Measurements from ENCODE around the gene NRIP1. TPM values are rescaled to one million over a fixed set of nuclear protein-coding genes. Genes with fewer than 3 reads are reported as not detected.

The NRIP1 gene
- total RNA-seq, 1 donor from 2014 or later = 59.1 TPM

- no peaks in the 10 kb centered on the region for H3K27me3 Mint-ChIP-seq (ENCODE audit: insufficient read depth, low read depth)
- H3K36me3 ChIP-seq = no peaks in the 10 kb centered on the region
- no peaks in the 10 kb centered on the region for H4K20me1 ChIP-seq (ENCODE audit: low read depth)
- H3K4me1 Mint-ChIP-seq = peaks cover 25% of the 10 kb centered on the region
- H3K79me2 ChIP-seq (ENCODE audit: low read depth) = no peaks in the 10 kb centered on the region
- H3K27ac ChIP-seq = no peak overlapping the region
- no peak overlapping the region for H3K9ac ChIP-seq
- TF ChIP-seq CTCF (IDR thresholded peaks at IDR 0.05) (no peak), EZH2phosphoT487 (IDR thresholded peaks at IDR 0.05) (no peak), EZH2 (IDR thresholded peaks at IDR 0.05) (no peak)
- no peak overlapping the region for H2AFZ ChIP-seq (replicated peaks)
- no peak overlapping the region for H3K4me3 ChIP-seq
- H3K27ac Mint-ChIP-seq = no peak overlapping the region
- H3K9me3 Mint-ChIP-seq = peaks cover 9% of the 10 kb centered on the region
- no peak overlapping the region for H3K4me3 Mint-ChIP-seq
- H3K9me3 ChIP-seq (ENCODE audit: low read depth) = no peaks in the 10 kb centered on the region
- no peak for DNase-seq (ENCODE audit: low spot score)
- H3K4me1 ChIP-seq = peaks cover 9% of the 10 kb centered on the region
- no peak overlapping the region for H3K4me2 ChIP-seq
- H3K27me3 ChIP-seq = no peaks in the 10 kb centered on the region
- no peaks in the 10 kb centered on the region for H3K36me3 Mint-ChIP-seq
- no peaks in the 10 kb centered on the region for H3F3A ChIP-seq (ENCODE audit: low read depth)
These were observed 28.4 kb upstream of the NRIP1 start for GRCh38 chr21:15093216-15093615.

GRCh38 chr21:15092745-15093144 lies 27.9 kb upstream of the NRIP1 start:
- Histone ChIP-seq H3F3A (ENCODE audit: low read depth) (no peaks in the 10 kb centered on the region), H3K36me3 (no peaks in the 10 kb centered on the region), H3K4me1 (peaks cover 9% of the 10 kb centered on the region), H3K4me3 (no peak overlapping the region), H3K9ac (no peak overlapping the region), H3K79me2 (ENCODE audit: low read depth) (no peaks in the 10 kb centered on the region), H3K4me2 (no peak overlapping the region), H2AFZ (replicated peaks) (no peak overlapping the region), H3K27ac (no peak overlapping the region), H4K20me1 (ENCODE audit: low read depth) (no peaks in the 10 kb centered on the region), H3K9me3 (ENCODE audit: low read depth) (no peaks in the 10 kb centered on the region), H3K27me3 (no peaks in the 10 kb centered on the region)
- Mint-ChIP-seq H3K9me3 (peaks cover 9% of the 10 kb centered on the region), H3K27me3 (ENCODE audit: insufficient read depth, low read depth) (no peaks in the 10 kb centered on the region), H3K27ac (no peak overlapping the region), H3K4me3 (no peak overlapping the region), H3K36me3 (no peaks in the 10 kb centered on the region), H3K4me1 (peaks cover 21% of the 10 kb centered on the region)
- DNase-seq (ENCODE audit: low spot score) = no peak
- TF ChIP-seq CTCF (IDR thresholded peaks at IDR 0.05) = no peak

GRCh38 chr21:15090390-15090789 lies 25.6 kb upstream of the NRIP1 start:
- TF ChIP-seq EZH2 (IDR thresholded peaks at IDR 0.05) (no peak), CTCF (IDR thresholded peaks at IDR 0.05) (no peak), EZH2phosphoT487 (IDR thresholded peaks at IDR 0.05) (no peak)
- Mint-ChIP-seq H3K9me3 (peaks cover 9% of the 10 kb centered on the region), H3K36me3 (no peaks in the 10 kb centered on the region), H3K27ac (no peak overlapping the region), H3K4me3 (no peak overlapping the region), H3K4me1 (peaks cover 12% of the 10 kb centered on the region), H3K27me3 (ENCODE audit: insufficient read depth, low read depth) (no peaks in the 10 kb centered on the region)
- Histone ChIP-seq H3K4me3 (no peak overlapping the region), H3F3A (ENCODE audit: low read depth) (no peaks in the 10 kb centered on the region), H3K27ac (no peak overlapping the region), H3K27me3 (no peaks in the 10 kb centered on the region), H3K4me2 (no peak overlapping the region), H4K20me1 (ENCODE audit: low read depth) (no peaks in the 10 kb centered on the region), H3K4me1 (peaks cover 1% of the 10 kb centered on the region), H3K36me3 (no peaks in the 10 kb centered on the region), H3K9ac (no peak overlapping the region), H3K79me2 (ENCODE audit: low read depth) (no peaks in the 10 kb centered on the region), H3K9me3 (ENCODE audit: low read depth) (no peaks in the 10 kb centered on the region), H2AFZ (replicated peaks) (no peak overlapping the region)
- no peak for DNase-seq (ENCODE audit: low spot score)

GRCh38 chr21:15088488-15088887 lies 23.7 kb upstream of the NRIP1 start:
- Histone ChIP-seq H3K9me3 (ENCODE audit: low read depth) (no peaks in the 10 kb centered on the region), H4K20me1 (ENCODE audit: low read depth) (no peaks in the 10 kb centered on the region), H3K4me2 (no peak overlapping the region), H2AFZ (replicated peaks) (no peak overlapping the region), H3K4me3 (no peak overlapping the region), H3K9ac (no peak overlapping the region), H3K79me2 (ENCODE audit: low read depth) (no peaks in the 10 kb centered on the region), H3K27me3 (no peaks in the 10 kb centered on the region), H3F3A (ENCODE audit: low read depth) (no peaks in the 10 kb centered on the region), H3K4me1 (no peaks in the 10 kb centered on the region), H3K27ac (no peak overlapping the region), H3K36me3 (no peaks in the 10 kb centered on the region)
- Mint-ChIP-seq H3K27ac (no peak overlapping the region), H3K27me3 (ENCODE audit: insufficient read depth, low read depth) (no peaks in the 10 kb centered on the region), H3K36me3 (no peaks in the 10 kb centered on the region), H3K4me1 (peaks cover 6% of the 10 kb centered on the region), H3K9me3 (peaks cover 3% of the 10 kb centered on the region), H3K4me3 (no peak overlapping the region)
- TF ChIP-seq EZH2 (IDR thresholded peaks at IDR 0.05) (no peak), CTCF (IDR thresholded peaks at IDR 0.05) (no peak), EZH2phosphoT487 (IDR thresholded peaks at IDR 0.05) (no peak)
- no peak for DNase-seq (ENCODE audit: low spot score)
